GM10266 (cell line): ENCODE data around the gene COMMD4.
"Not testable (repeated sequence)": the region's sequence is repeated elsewhere in the genome, so short reads cannot be mapped to it uniquely, and the experiment has no call there.

ENCODE experiments used
- DNase-seq: peaks from one replicate; pipeline ENCODE4 v3.0.0; 2012; ENCODE audit errors: extremely low spot score
- TF ChIP-seq, protein P1 (sequence below): IDR thresholded peaks from 2 replicates; pipeline ENCODE4 v1.5.1; 2012; ENCODE audit warnings: mild to moderate bottlenecking, low read depth; ENCODE audit not compliant: control insufficient read depth, insufficient read depth; ENCODE audit errors: missing control alignments

COMMD4 gene

DNA sequence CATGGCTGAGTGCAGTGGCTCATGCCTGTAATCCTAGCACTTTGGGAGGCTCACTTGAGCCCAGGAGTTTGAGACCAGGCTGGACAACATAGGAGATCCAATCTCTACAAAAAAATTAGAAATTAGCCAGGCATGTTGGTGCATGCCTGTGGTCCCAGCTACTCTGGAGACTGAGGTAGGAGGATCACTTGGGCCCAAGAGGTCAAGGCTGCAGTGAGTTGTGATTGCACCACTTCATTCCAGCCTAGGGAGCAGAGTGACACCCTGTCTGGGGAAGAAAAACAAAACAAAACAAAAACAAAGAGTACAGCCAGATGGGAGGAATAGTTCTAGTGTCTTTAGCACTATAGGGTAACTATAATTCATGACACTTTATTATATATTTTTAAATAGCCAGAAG is 26.2 kb upstream of the COMMD4 start:
- no peak for DNase-seq
- TF ChIP-seq, protein P1, sequence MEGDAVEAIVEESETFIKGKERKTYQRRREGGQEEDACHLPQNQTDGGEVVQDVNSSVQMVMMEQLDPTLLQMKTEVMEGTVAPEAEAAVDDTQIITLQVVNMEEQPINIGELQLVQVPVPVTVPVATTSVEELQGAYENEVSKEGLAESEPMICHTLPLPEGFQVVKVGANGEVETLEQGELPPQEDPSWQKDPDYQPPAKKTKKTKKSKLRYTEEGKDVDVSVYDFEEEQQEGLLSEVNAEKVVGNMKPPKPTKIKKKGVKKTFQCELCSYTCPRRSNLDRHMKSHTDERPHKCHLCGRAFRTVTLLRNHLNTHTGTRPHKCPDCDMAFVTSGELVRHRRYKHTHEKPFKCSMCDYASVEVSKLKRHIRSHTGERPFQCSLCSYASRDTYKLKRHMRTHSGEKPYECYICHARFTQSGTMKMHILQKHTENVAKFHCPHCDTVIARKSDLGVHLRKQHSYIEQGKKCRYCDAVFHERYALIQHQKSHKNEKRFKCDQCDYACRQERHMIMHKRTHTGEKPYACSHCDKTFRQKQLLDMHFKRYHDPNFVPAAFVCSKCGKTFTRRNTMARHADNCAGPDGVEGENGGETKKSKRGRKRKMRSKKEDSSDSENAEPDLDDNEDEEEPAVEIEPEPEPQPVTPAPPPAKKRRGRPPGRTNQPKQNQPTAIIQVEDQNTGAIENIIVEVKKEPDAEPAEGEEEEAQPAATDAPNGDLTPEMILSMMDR: no peak

DNA sequence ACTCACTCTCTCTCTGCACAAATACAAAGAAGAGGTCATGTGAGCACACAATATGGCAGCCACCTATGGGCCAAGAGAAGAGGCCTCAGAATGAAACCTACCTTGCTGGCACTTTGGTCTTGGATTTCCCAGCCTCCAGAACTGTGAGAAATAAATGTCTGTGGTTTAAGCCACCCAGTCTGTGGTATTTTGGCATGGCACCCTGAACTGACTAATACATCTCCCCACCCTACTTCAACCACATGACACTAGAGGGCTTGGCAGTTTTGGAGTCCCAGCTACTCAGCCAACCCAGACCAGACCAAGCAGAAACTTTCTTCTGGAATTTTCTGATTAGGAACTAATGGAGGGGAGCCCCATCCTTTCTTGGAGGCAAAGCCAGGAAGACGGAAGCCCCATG is 23.3 kb upstream of the COMMD4 start:
- DNase-seq: not testable (repeated sequence)

DNA sequence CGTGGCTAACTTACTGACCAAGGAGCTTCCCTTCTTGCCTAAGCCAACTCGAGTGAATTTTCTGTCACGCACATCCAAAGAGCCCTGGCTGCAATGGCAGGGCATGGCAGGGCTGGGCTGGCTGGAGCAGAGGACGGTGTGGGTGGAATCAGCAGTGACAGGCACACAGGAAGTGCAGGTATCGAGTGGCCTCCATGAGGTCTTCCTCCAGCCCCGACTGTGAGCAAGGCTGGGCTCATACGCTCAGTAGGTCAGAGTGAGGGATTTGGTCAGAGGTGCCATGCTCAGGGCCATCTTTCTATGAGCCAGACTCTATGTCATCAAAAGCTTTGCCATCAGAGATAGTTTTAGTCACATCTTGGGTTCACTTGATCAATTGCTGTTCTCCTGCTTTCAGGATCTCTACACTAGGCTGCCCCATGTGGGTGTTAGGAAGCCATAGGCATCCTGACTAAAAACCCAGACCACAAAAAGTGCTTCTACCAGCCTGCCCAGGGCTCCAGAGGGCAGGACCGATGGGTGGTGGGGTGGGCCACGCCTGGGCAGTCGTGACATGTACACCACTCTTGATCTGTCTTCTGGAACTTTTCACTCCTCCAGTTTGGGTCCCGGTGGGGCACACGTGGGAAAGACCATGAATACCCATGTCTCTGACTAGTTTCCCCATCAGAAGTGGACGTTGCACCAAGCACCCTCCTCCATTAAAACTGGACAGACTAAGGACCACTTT is 22.6 kb upstream of the COMMD4 start:
- no peak for DNase-seq
- TF ChIP-seq, protein P1: no peak

DNA sequence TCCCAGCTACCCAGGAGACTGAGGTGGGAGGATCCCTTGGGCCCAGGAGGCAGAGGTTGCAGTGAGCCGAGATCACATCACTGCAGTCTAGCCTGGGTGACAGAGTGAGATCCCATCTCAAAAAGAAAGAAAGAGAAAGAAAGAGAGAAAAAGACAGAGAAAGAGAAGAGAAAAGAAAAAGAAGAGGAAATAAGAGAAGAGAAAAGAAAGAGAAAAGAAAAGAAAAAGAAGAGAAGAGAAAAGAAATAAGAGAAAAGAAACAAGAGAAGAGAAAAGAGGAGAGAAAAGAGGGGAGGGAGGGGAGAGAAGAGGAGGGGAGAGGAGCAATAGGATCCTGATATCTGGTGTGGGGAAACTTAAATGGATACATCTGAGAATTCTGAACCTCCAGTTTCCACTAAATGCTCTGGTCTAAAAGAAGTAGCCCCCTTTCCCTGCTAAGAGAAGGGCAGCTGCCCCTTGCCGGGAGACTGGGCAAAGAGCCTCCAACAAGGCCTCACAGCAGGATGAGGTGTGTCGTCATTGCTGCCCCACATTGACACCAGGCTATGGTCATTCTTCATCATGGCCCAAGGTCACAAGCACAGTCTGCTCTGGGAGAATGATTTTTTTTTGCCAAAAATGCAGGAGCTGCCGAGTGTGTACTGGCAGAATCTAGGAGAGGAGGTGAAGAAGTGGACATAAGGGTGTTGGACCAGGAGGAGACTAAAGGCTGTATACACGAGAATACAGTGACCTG is 21.1 kb upstream of the COMMD4 start:
- DNase-seq: no peak
- TF ChIP-seq, protein P1: no peak

DNA sequence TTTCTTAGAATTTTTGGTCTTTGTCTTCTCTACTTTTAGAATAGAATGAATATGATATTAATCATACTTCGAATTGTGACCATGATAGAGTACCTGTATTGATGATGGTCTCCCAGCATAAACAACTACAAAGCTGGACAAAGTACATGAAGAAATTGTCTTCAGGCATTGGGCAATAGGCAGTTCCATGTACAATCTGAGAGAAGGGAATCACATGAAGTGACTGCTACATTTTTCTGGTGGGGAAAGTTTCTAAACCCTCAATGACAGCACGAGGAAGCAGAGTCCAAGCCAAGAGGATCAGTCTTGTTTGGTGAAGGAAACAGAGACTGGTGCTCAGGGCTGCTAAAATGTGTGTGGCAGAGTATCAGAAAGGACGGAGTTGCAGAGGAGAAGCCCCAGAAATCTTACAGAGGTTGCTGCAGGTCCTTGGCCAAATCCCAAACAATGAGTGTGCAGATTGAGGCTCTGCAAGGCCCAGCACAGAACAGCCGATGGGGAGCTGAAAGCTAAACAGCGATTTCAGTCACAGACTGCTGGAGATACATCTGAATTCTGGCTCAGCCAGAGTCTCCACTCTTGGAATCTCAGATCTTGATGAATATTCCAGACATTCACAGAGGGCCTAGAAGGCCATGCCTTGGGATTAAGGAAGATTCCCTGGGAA is 16.5 kb upstream of the COMMD4 start:
- DNase-seq: not testable (repeated sequence)

DNA sequence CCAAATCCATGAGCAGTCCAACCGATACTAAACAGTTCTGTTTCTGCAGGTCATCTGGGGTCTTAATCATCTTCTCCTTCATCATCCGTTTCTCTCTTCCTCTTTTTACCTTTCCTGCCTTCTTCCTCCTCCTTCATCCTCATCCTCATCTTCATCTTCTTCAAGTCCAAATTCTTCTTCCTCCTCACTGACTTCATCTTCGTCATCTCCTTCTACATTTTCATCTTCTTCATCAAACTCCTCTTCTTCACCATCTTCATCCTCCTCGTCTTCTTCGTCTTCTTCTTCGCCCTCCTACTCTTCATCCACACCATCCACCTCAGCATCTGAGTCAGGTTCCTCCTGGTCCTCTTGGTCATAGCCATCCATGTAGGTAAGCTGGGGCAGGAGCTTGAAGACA is 14.2 kb upstream of the COMMD4 start:
- TF ChIP-seq, protein P1: no peak
- no peak for DNase-seq

DNA sequence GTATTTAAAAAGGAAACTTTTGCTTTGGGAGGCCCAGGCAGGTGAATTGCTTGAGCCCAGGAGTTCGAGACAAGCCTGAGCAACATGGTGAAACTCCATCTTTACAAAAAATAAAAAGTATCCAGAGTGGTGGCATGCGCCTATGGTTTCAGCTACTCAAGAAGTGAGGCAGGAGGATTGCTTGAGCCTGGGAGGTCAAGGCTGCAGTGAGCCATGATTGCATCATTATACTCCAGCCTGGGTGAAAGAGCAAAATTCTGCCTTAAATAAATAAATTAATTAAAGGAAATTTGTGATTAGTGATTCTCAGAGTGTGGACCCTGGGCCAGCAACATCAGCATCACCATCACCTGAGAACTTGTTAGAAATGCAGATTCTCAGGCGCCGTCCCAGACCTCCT is 9.9 kb upstream of the COMMD4 start:
- no peak for DNase-seq
- TF ChIP-seq, protein P1: no peak

DNA sequence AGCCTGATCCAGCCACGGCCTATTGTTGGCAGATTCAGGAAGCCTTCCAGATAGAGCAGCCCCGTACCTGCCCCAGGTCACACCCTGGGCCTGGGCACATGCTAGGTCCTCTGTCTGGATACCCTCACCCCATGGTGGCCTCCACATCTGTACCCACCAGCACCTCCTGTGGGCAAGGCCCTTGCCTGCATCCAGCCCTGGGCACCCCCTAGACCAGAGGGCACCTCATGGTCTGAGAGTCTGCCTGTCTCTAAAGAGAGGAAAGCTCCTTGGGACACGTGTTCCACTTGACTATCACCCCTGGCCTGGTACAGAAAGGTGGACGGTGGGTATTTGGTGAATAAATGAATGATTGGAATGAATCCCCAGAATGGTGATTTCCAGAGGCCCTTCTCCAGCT is 8.9 kb upstream of the COMMD4 start:
- TF ChIP-seq, protein P1: no peak
- DNase-seq: no peak
